ENCODE data around the gene RPLP2. TPM values are rescaled to one million over a fixed set of nuclear protein-coding genes. Genes with fewer than 3 reads are reported as not detected.

RPLP2 gene
- total RNA-seq, result 1,000 to 10,000 TPM; 1,482 to 1,846 (median 1,534) TPM
- 2,013 TPM for total RNA-seq (2013)

DNA sequence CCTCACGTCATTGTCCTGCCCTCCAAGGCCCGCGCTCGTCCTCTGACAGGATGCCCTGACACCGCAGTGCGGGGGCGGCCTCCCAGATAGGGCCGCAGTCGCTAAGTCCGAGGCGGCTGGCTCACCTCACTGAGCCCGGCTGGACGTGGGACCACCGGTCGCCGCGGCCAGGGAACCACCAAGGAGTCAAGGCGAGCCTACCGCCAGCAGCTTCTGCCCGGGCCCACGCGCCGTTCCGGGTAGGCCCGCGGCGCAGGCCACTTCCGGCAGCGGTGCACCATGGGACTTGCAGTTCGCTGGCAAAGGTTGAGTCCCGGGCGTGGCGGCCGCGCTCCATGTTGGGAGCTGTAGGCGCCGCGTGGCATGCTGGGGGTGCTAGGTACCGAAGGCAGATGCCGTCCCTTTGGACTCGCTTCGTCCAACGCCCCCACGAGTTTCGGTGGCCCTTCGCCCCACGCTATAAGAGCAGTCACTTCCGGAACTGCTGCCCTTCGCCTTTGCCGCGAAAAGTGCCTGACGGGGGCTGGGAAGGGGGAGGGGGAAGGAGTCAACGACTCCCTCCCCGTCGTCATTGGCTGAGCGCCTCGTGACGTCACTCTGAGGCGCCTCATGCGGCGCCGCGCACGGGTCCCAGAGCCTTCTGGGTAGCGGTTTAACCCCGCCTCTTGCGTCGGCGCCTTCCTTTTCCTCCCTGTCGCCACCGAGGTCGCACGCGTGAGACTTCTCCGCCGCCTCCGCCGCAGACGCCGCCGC, at the start of gene RPLP2:
Gene RPLP2 (plus strand): TSS at position 681 of the 753 bp plus-strand sequence. CDS start 268 bp downstream, outside the sequence.
- no peaks in the 10 kb centered on the region for H3K9me3 ChIP-seq (ENCODE audit: control insufficient read depth, insufficient read depth, low read length)
- H3K27ac ChIP-seq (ENCODE audit: low read length), result peak within 1 kb of the TSS; percentile 83
- H3K27me3 ChIP-seq (ENCODE audit: control insufficient read depth, insufficient read depth, low read length), result no peaks in the 10 kb centered on the region
- intact Hi-C loops (cut with micrococcal nuclease), result loop anchor here (1.0 kb wide), 2 partner anchors 10 to 12 kb away; no protein-coding TSS in a partner anchor
- ATAC-seq (peak; percentile 81 to 93 (median 84)), DNase-seq (peak; percentile 99)
- peaks cover 37% of the 10 kb centered on the region for H3K4me1 ChIP-seq (ENCODE audit: control insufficient read depth, insufficient read depth, low read length)
- WGBS (ENCODE audit: insufficient coverage), result under 1% methylated on average over 81 of the region's 81 CpGs
- Mint-ChIP-seq H3K36me3 (no peaks in the 10 kb centered on the region), H3K27ac (peak within 1 kb of the TSS; percentile 94 to 95), H3K27me3 (ENCODE audit: low read depth in 2 of 2) (no peaks in the 10 kb centered on the region), H3K4me1 (peaks cover 22 to 27% of the 10 kb centered on the region in 2 donors), H3K4me3 (peak within 1 kb of the TSS; percentile 90), H3K9me3 (no peaks in the 10 kb centered on the region)
- H3K4me3 ChIP-seq (ENCODE audit: low read length), result peak within 1 kb of the TSS; percentile 50
- TF ChIP-seq, protein P1, sequence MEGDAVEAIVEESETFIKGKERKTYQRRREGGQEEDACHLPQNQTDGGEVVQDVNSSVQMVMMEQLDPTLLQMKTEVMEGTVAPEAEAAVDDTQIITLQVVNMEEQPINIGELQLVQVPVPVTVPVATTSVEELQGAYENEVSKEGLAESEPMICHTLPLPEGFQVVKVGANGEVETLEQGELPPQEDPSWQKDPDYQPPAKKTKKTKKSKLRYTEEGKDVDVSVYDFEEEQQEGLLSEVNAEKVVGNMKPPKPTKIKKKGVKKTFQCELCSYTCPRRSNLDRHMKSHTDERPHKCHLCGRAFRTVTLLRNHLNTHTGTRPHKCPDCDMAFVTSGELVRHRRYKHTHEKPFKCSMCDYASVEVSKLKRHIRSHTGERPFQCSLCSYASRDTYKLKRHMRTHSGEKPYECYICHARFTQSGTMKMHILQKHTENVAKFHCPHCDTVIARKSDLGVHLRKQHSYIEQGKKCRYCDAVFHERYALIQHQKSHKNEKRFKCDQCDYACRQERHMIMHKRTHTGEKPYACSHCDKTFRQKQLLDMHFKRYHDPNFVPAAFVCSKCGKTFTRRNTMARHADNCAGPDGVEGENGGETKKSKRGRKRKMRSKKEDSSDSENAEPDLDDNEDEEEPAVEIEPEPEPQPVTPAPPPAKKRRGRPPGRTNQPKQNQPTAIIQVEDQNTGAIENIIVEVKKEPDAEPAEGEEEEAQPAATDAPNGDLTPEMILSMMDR (IDR thresholded peaks at IDR 0.05), result no peak
- peaks cover 26% of the 10 kb centered on the region for H3K36me3 ChIP-seq (ENCODE audit: control insufficient read depth, insufficient read depth, low read length)

DNA sequence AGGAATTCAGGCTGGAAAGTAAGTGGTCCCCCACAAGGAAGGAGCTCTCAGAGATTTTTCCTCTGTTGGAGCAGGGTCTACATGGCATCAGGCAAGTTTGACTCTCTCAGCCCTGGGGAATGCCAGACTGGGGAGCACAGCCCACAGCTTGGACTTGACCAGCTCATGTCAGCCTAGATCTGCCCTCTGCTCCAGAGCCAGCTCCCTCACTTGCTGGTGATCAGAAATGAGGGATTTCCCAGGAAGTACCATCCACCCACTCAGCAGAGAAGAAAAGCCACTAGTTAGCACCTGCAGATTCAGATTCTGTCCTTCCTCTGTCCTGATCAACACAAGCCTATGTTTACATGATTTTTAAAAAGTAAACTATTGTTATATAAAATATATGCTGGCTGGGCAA, 49.5 kb upstream of the RPLP2 start:
- intact Hi-C loops (cut with micrococcal nuclease), result no loop called here
- no peak for ATAC-seq
- Histone ChIP-seq H3K9me3 (ENCODE audit: control insufficient read depth, insufficient read depth, low read length) (no peaks in the 10 kb centered on the region), H3K27ac (ENCODE audit: low read length) (no peak overlapping the region), H3K4me1 (ENCODE audit: control insufficient read depth, insufficient read depth, low read length) (no peaks in the 10 kb centered on the region), H3K36me3 (ENCODE audit: control insufficient read depth, insufficient read depth, low read length) (peaks cover 53% of the 10 kb centered on the region), H3K4me3 (ENCODE audit: low read length) (no peak overlapping the region), H3K27me3 (ENCODE audit: control insufficient read depth, insufficient read depth, low read length) (no peaks in the 10 kb centered on the region)
- H3K4me1 Mint-ChIP-seq, result no peaks in the 10 kb centered on the region
- no peak for DNase-seq
- no peak overlapping the region for H3K4me3 Mint-ChIP-seq
- H3K27me3 Mint-ChIP-seq (ENCODE audit: low read depth in 2 of 2), result no peaks in the 10 kb centered on the region
- no peaks in the 10 kb centered on the region for H3K9me3 Mint-ChIP-seq
- no peaks in the 10 kb centered on the region for H3K36me3 Mint-ChIP-seq
- TF ChIP-seq, protein P1 (IDR thresholded peaks at IDR 0.05), result no peak
- H3K27ac Mint-ChIP-seq, result no peak overlapping the region

DNA sequence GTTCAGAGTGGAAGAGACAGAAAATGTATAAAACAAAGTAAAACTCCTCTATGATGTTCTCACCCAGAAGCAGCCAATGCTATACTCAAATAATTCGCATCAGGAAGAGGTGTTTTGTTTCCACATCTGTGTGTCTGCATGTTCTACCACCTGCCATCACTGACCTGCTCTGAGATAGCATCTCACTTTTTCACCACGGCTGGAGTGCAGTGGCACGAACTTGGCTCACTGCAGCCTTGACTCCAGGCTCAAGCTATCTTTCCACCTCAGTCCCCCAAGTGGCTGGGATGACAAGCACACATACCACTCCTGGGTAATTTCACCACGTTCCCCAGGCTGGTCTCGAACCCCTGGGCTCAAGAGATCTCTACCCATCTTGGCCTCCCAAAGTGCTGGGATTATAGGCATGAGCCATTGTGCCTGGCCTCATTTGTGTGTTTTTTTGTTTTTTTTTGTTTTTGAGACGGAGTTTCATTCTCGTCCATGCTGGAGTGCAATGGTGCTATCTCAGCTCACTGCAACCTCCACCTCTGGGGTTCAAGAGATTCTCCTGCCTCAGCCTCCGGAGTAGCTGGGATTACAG, 48.1 kb upstream of the RPLP2 start:
- H3K36me3 ChIP-seq (ENCODE audit: control insufficient read depth, insufficient read depth, low read length), result peaks cover 54% of the 10 kb centered on the region
- WGBS (ENCODE audit: insufficient coverage), result 93% methylated on average over 8 of the region's 8 CpGs
- H3K36me3 Mint-ChIP-seq, result no peaks in the 10 kb centered on the region

More for the DNA sequence above, 48.1 kb upstream of the RPLP2 start:
- H3K9me3 ChIP-seq (ENCODE audit: control insufficient read depth, insufficient read depth, low read length), result no peaks in the 10 kb centered on the region
- no peak overlapping the region for H3K27ac ChIP-seq (ENCODE audit: low read length)
- intact Hi-C loops (cut with micrococcal nuclease), result no loop called here
- H3K4me3 Mint-ChIP-seq, result no peak overlapping the region
- H3K4me1 ChIP-seq (ENCODE audit: control insufficient read depth, insufficient read depth, low read length), result no peaks in the 10 kb centered on the region
- no peak overlapping the region for H3K4me3 ChIP-seq (ENCODE audit: low read length)
- no peak overlapping the region for H3K27ac Mint-ChIP-seq
- no peaks in the 10 kb centered on the region for H3K27me3 Mint-ChIP-seq (ENCODE audit: low read depth in 2 of 2)
- no peaks in the 10 kb centered on the region for H3K9me3 Mint-ChIP-seq
- ATAC-seq (no peak), DNase-seq (no peak)
- H3K27me3 ChIP-seq (ENCODE audit: control insufficient read depth, insufficient read depth, low read length), result no peaks in the 10 kb centered on the region
- TF ChIP-seq, protein P1 (IDR thresholded peaks at IDR 0.05), result no peak
- no peaks in the 10 kb centered on the region for H3K4me1 Mint-ChIP-seq
